ENCODE data around the gene PPA1. TPM values are rescaled to one million over a fixed set of nuclear protein-coding genes. Genes with fewer than 3 reads are reported as not detected.

The PPA1 gene
- total RNA-seq, 1 experiment from 2014 or later: 234 TPM

GRCh38 chr10:70169649-70170364, 63.4 kb downstream of the PPA1 start:
- peak overlapping the region; percentile 67 for H3K27ac ChIP-seq (ENCODE audit: low read depth, low read length)
- POLR2A ChIA-PET: interaction anchor here (0.7 to 1.7 kb wide), 10 partner anchors 9 to 220 kb away, joined by 3 to 18 read pairs (median 4); partner anchors contain the start of gene TYSND1

More at GRCh38 chr10:70169649-70170364, 63.4 kb downstream of the PPA1 start:
- ChIA-PET CTCF (interaction anchor here (1.0 to 2.4 kb wide), 3 partner anchors 23 to 54 kb away, joined by 3 to 19 read pairs (median 7); partner anchors contain the start of gene TYSND1), RAD21 (ENCODE audit: low non-redundant PET in 1 of 2, low total read pairs in 2 of 2, uncharacterized antibody in 2 of 2, unreplicated experiment in 2 of 2) (interaction anchor here in 1 of 2 experiments (0.6 kb wide), 1 partner anchor 64 kb away, joined by 4 read pairs; no protein-coding TSS in a partner anchor)
- peaks cover 23% of the 10 kb centered on the region; the same call in 1 of the 2 replicates for H4K20me1 ChIP-seq (ENCODE audit: insufficient read depth)
- peak overlapping the region; percentile 96 for H3K9ac ChIP-seq (ENCODE audit: low read length)
- ATAC-seq: peak; percentile 58
- H3K9me3 ChIP-seq (ENCODE audit: control insufficient read depth in 1 of 2, insufficient read depth in 1 of 2, low read depth in 1 of 2, low read length in 2 of 2): no peaks in the 10 kb centered on the region
- TF ChIP-seq EZH2phosphoT487 (IDR thresholded peaks at IDR 0.05; ENCODE audit: borderline replicate concordance) (no peak), JUND (IDR thresholded peaks at IDR 0.05) (no peak), EGR1 (IDR thresholded peaks at IDR 0.05; ENCODE audit: low read depth) (no peak), CEBPB (IDR thresholded peaks at IDR 0.05; ENCODE audit: low read depth) (no peak), CBX3 (IDR thresholded peaks at IDR 0.05; ENCODE audit: low read depth) (no peak), EZH2 (IDR thresholded peaks at IDR 0.05) (no peak), SRF (IDR thresholded peaks at IDR 0.05; ENCODE audit: low read depth) (no peak), MAX (IDR thresholded peaks at IDR 0.05) (no peak), ZNF274 (IDR thresholded peaks at IDR 0.05; ENCODE audit: low read depth, low read length) (no peak), ZFX (IDR thresholded peaks at IDR 0.05) (no peak), YY1 (IDR thresholded peaks at IDR 0.05; ENCODE audit: extremely low read depth, insufficient replicate concordance, low read depth, low read length) (no peak), REST (IDR thresholded peaks at IDR 0.05; ENCODE audit: low read depth) (no peak), POLR2AphosphoS5 (IDR thresholded peaks at IDR 0.05; ENCODE audit: low read depth, low read length) (no peak), ELF1 (IDR thresholded peaks at IDR 0.05; ENCODE audit: borderline replicate concordance, low read depth) (no peak; the same call in 1 of the 2 replicates), SP1 (IDR thresholded peaks at IDR 0.05; ENCODE audit: low read depth) (no peak), SIN3A (IDR thresholded peaks at IDR 0.05; ENCODE audit: low read depth) (no peak)
- intact Hi-C loops (cut with micrococcal nuclease): loop anchor here (2.0 kb wide), 1 partner anchor 23 kb away; the partner anchor contains the start of gene TYSND1
- peak overlapping the region; percentile 86 to 99 for H3K4me3 ChIP-seq (replicated peaks in 1 of 2; ENCODE audit: low read depth in 1 of 2, low read length in 2 of 2)
- no peaks in the 10 kb centered on the region for H3K27me3 ChIP-seq (ENCODE audit: insufficient read depth, low read length)
- H3K9me2 ChIP-seq (ENCODE audit: insufficient read depth): no peaks in the 10 kb centered on the region
- H3K4me1 ChIP-seq (ENCODE audit: control insufficient read depth in 1 of 2, insufficient read depth in 2 of 2, low read length in 2 of 2): peaks cover 5 to 32% of the 10 kb centered on the region in 2 experiments; a peak in 3 of 4 replicates
- H3K36me3 ChIP-seq (ENCODE audit: control insufficient read depth in 1 of 2, insufficient read depth in 2 of 2, low read length in 2 of 2): peaks cover 10 to 12% of the 10 kb centered on the region in 2 experiments; a peak in 2 of 4 replicates
- BruUV-seq (replicated peaks): no TSS peak
- H3K79me2 ChIP-seq (ENCODE audit: insufficient read depth, low read length): peaks cover 63% of the 10 kb centered on the region
- no peak overlapping the region for H2AFZ ChIP-seq (ENCODE audit: low read depth, low read length, poor library complexity, severe bottlenecking)
- DNase-seq (ENCODE audit: low read depth, low spot score): no peak
- H3K4me2 ChIP-seq (ENCODE audit: low read length): peak overlapping the region; percentile 94

Measured in HCT116 (cell line).